ENCODE measurements around the gene COL27A1. TPM values are rescaled to one million over a fixed set of nuclear protein-coding genes. Genes with fewer than 3 reads are reported as not detected.

COL27A1 gene
- total RNA-seq, 1 donor from 2014 or later = 13.0 TPM

DNA sequence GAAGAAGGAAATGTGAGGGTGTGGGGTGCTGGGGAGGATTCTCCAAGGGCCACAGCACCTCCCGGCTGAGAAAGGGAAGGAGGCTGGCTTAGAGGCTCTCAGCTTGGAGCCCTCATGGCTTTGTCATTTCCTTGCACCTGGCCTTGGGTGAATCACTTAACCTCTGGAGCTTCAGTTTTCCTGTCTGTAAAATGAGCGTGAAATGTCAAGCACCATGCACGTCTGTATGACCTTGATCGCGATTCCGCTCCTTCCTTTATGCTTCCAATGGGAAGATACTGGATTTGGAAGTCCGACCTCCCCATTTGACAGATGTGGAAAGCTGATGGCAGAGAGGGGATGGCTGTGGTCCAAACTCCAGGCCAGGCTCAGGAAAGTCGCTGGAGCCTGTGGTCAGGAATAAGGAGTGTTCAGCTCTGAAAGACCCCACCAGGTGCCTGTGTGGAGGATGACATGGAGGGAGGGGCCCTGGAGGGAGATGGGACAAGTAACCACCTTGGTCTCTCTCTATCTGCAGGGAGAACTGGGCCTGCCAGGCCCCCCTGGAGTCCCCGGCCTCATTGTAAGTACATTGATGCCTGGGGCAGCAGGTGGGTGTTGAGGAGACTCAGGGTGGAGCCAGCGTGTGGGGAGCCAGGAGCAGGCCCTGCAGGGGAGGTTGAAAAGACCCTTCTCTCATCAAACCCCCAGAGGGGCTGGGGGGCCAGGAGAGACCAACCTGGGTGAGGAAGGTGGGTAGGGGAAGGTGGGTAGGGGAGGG lies 66.5 kb downstream of the COL27A1 start:
- no peak for DNase-seq

DNA sequence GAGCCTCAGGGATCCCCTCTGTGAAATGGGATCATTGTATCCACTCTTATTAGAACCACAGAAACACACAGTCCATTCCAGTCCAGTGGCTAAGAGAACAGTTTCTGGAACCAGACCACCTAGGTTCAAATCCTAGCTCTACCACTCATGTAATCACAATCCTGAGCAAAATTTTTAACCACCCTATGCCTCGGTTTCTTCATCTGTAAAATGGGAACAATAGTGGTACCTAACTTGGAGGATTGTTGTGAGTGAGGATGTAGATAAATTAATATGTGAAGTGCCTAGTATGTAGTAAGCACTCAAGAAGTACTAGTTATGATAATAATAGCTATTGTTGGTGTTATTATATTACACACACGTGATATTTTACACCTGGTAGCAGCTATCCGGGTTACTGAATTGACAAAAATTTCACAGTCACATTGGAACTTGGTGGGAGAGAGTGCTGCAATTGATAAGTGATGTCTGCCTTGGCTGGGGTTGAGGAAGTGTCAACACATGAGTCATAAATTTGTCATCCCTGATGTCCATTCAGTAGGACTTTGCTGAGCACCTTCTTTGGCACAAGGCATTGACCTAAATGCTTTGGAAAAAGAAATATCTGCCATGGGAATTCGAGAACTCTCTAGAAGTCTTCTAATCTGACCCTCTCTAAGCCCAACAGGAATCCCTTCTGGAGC lies 68.4 kb downstream of the COL27A1 start:
- intact Hi-C loops (cut with DNase I) = no loop called here
- no peak overlapping the region for H3K4me3 ChIP-seq
- H3K27ac ChIP-seq = no peak overlapping the region
- H3K9me3 ChIP-seq = no peaks in the 10 kb centered on the region
- DNase-seq (no peak), ATAC-seq (no peak)
- TF ChIP-seq, protein P1, sequence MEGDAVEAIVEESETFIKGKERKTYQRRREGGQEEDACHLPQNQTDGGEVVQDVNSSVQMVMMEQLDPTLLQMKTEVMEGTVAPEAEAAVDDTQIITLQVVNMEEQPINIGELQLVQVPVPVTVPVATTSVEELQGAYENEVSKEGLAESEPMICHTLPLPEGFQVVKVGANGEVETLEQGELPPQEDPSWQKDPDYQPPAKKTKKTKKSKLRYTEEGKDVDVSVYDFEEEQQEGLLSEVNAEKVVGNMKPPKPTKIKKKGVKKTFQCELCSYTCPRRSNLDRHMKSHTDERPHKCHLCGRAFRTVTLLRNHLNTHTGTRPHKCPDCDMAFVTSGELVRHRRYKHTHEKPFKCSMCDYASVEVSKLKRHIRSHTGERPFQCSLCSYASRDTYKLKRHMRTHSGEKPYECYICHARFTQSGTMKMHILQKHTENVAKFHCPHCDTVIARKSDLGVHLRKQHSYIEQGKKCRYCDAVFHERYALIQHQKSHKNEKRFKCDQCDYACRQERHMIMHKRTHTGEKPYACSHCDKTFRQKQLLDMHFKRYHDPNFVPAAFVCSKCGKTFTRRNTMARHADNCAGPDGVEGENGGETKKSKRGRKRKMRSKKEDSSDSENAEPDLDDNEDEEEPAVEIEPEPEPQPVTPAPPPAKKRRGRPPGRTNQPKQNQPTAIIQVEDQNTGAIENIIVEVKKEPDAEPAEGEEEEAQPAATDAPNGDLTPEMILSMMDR (IDR thresholded peaks at IDR 0.05) = no peak
- H3K27me3 ChIP-seq (ENCODE audit: low read depth) = no peaks in the 10 kb centered on the region
- no peaks in the 10 kb centered on the region for H3K36me3 ChIP-seq
- H3K4me1 ChIP-seq = no peaks in the 10 kb centered on the region

More for the DNA sequence above, 66.5 kb downstream of the COL27A1 start:
- no peaks in the 10 kb centered on the region for H3K9me3 ChIP-seq
- intact Hi-C loops (cut with DNase I) = no loop called here
- ATAC-seq = no peak
- no peak overlapping the region for H3K27ac ChIP-seq
- H3K27me3 ChIP-seq (ENCODE audit: low read depth) = no peaks in the 10 kb centered on the region
- TF ChIP-seq, protein P1 (IDR thresholded peaks at IDR 0.05) = no peak
- H3K36me3 ChIP-seq = no peaks in the 10 kb centered on the region
- no peak overlapping the region for H3K4me3 ChIP-seq
- H3K4me1 ChIP-seq = no peaks in the 10 kb centered on the region

DNA sequence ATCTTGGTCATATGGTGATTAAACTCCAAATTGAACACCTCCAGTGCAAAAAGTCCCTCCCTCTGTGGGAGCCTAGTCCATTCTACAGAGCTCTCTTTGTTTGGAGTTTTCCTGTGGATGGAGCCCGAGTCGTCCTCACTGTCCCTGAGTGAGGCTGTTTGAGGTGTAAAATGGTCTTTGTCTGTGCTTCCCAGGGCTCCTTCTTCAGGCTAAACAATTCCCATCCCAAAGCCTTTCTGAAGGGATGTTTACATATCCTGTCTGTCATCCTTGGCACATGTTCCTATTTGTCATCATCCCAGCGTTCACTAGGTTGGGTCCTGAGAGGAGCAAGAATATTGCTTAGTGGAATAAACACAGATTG lies 68.9 kb downstream of the COL27A1 start:
- intact Hi-C loops (cut with DNase I) = no loop called here
- Histone ChIP-seq H3K27ac (no peak overlapping the region), H3K9me3 (no peaks in the 10 kb centered on the region), H3K27me3 (ENCODE audit: low read depth) (no peaks in the 10 kb centered on the region), H3K4me3 (no peak overlapping the region), H3K4me1 (no peaks in the 10 kb centered on the region), H3K36me3 (no peaks in the 10 kb centered on the region)
- no peak for DNase-seq
- ATAC-seq = no peak
- TF ChIP-seq, protein P1 (IDR thresholded peaks at IDR 0.05) = no peak

DNA sequence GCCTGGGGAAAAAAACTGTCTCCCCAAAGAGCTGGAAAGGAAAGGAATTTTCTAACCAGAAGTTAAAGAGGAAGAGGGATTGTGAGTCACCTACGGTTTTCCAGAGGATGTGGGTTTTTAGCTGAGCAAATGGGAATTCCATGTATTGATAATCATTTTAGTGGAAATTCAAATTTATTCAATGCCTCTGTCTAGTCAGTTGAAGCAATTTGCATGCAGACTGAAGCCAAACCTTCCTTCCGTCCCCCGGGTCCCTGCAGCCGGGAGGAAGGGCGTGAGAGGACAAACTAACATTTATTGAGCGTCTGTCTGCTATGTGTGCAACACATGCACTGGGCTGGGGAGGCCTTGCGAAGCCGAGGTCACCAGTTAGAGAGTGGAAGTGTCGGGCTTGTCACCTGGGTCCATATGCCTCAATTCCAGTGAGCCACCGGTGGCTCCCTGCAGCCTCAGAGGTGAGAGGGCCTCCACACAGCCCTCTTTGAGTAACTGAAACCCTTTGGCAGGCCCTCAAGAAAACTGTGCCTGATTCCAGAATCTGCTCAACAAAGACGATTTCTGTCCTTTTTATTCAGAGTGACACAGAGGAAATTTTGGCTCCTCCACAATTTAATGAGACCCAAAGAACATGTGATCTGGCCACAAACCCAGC lies 70.3 kb downstream of the COL27A1 start:
- no peak overlapping the region for H3K27ac ChIP-seq
- H3K4me3 ChIP-seq = no peak overlapping the region
- no peaks in the 10 kb centered on the region for H3K27me3 ChIP-seq (ENCODE audit: low read depth)
- no peaks in the 10 kb centered on the region for H3K9me3 ChIP-seq
- TF ChIP-seq, protein P1 (IDR thresholded peaks at IDR 0.05) = no peak
- no peaks in the 10 kb centered on the region for H3K4me1 ChIP-seq
- H3K36me3 ChIP-seq = no peaks in the 10 kb centered on the region
- DNase-seq = no peak
- intact Hi-C loops (cut with DNase I) = no loop called here
- ATAC-seq = no peak

DNA sequence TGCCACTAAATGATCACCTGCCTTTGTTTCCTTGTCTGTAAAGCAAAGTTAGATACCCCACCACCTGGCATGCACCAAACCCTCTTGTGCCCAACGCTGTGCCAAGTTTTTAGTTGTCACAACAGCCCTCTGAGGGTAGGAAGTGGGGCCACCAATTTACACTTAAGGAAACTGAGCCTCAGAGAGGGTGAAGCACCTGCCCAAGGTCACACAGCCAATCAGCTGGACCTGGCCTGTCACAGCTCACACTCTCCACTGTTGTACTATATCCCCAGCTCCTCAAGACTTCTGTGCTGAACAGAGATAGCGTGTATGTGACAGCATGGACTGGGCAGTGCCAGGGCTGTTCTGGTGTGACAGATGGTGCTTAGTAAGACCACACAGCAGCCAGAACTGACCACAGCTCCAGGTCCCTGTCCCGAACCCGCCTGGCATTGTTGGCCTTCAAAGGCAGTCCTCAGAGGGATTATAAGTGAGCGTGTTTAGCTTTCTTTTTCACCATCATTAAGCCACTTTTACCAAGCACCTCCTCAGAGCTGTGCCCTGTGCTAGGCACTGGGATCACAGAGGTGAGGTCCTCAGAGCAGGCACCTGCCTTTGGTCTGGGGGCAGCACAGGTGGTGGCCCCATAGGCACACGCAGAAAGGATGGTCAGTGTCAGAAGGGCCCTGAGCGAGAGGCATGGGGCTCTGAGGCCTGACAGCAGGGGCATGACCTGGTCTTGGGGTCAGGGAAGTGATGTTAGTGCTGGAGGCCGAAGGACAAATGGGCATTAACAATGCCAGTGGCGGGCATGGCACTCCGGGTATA lies 71.1 kb downstream of the COL27A1 start:
- Histone ChIP-seq H3K36me3 (no peaks in the 10 kb centered on the region), H3K9me3 (no peaks in the 10 kb centered on the region), H3K27me3 (ENCODE audit: low read depth) (no peaks in the 10 kb centered on the region), H3K4me1 (no peaks in the 10 kb centered on the region), H3K4me3 (no peak overlapping the region), H3K27ac (no peak overlapping the region)
- TF ChIP-seq, protein P1 (IDR thresholded peaks at IDR 0.05) = no peak
- ATAC-seq (no peak), DNase-seq (no peak)
- intact Hi-C loops (cut with DNase I) = no loop called here
